ENCODE data around the gene CCDC50.

CCDC50 gene

DNA sequence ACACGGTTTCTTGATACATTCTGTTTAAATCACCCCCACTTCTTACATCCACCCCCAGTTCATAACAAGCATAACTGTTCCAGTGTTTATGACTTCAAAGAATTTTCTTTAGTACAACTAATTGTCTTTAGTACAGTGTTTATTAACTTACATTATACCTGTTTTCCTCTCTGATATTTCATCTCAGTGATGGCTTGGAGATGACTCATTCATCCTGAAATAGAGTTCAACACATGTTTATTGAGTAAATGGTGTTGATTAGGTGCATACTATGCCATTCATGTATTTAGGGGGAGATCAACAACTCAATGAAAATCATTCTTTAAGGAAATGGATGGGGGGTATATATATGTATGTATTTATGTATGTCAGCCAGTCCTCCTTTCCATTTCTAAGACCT is 22.8 kb downstream of the CCDC50 start:
- no peak for DNase-seq

DNA sequence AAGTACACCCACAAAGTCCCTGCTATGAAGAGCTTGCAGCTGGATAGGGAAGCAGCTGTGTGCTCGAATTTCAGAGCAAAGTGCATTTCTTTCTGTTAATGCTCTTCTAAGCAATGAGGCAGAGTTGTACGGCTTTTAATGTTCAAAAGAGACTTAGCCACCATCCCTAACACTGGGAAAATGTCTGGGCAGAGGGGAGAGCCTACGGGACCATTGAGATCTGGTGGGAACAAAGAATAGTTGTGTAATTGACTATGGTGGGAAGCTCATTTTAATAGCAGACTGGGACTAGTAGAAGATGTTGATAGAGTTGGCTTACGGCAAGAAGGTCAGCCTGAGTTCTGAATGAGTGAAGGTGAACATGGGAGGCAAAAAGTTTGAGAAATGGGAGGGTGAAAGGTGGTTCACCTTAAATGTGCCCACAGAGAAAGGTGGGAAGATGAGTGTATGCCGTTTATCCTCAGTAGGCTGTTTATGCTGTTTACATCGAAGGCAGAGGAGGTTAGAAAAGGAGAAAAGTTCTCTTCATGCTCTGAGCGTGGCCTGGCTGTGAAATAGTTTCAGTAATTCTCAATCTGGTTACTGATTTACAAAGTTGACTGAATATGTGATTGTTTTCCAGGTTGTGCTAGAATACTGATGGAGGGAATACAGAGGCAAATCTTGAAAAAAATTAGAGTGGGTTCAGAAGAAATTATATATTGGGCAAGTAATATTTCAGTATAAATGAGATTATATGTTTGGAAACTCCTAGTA is 24.0 kb downstream of the CCDC50 start:
- DNase-seq, result no peak

DNA sequence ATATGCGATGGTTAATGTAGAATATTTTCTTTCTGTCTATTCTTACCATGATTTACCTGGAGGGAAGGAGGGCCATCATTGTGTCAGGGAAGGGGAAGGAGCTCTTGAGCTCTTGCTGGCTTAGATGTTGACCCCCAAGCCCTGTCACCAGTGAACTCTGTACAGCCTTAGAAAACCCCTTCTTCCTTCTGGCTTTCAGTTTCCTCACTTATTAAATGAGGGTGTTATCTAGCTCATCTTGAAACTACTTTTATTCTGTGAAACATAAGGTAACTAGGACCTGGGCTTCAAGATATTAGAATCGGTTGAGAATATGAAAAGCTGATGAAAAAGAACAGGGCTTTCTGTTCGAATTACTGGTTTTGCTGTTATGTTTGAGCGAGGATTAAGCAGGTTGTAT is 26.2 kb downstream of the CCDC50 start:
- no peak for DNase-seq

DNA sequence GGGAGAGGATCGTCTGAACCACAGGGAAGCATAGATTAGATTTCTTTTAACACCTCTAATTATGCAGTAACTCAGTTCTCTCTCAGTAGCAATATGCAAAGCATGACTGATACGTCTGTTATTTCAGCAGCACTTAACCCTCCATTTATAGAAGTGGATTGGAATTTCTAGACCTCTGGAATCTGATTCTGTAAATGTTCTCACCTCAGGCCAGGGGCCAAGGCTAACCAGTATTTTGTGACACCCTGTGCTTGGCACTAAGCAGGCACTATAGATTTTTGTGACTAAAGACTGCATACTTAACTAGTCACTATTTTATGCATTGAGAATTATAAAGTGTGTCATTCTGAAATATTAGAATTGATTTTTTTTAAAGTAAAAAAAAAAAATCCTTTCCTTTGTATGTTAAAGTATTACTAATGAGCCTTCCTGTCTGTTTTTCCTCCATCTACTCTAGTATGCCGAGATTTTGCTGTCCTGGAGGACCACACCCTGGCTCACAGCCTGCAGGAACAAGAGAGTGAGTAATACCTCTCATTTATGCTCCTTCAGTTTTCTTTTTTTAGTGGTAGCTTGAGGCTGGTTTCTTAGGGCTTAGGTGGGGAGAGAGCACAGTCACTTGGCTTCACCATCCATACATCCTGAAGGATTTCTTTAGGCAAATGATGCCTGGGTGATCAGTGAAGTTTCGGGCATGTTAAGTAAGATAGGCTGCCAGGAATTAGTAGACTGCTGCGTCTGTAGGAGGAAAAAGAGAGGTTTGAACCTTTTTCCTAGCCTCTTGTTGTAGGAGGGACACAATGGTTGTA is 27.6 kb downstream of the CCDC50 start:
- DNase-seq, result no peak

DNA sequence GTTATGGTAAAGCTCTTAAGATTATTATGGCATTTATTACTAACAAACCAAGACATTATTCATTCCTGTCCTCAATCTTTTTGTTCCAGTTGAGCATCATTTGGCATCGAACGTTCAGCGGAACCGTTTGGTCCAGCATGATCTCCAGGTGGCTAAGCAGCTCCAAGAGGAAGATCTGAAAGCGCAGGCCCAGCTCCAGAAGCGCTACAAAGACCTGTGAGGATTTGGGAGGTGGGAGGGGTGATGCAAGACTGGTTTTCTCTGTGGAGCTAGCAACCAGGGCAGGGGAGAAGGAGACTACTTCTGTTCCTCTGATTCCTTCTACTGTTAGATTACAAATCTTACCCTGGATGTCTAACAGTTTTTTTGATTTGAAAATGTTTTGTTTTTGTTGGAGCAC is 28.7 kb downstream of the CCDC50 start:
- no peak for DNase-seq

GRCh38 chr3:191358929-191359328 is 29.7 kb downstream of the CCDC50 start:
- DNase-seq, result no peak

DNA sequence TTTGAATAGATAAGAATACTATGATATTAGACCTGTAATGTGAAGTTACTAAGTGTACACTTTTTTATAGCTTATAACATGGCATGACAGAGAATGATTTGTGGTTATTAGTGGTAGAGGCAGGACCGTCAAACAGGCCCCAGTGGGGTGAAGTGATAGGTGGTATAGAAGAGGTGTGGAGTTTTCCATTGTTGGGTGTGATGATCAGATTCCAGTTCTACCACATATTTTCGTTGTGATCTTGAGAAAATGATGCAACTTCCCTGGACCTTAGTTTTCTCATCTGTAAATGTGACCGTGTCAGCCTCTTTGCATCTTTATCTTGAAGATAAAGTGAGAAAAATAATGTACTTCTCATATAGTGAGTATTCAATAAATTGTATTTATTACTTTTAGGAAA is 31.4 kb downstream of the CCDC50 start:
- no peak for DNase-seq

DNA sequence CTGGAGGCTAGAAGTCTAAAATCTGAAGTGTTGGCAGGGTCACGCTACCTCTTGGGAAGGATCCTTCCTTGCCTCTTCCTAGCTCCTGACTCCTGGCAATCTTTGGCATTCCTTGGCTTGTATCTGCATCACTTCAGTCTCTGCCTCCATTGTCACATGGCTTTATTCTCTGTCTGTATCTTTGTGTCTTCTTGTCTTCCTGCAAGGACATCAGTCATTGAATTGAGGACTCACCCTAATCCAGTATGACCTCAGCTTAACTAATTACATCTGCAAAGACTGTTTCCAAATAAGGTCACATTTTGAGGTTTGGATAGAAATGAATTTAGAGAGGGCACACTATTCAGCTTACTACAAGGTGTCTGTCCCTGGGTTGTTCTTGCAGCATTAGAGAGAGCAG is 32.3 kb downstream of the CCDC50 start:
- DNase-seq, result no peak

DNA sequence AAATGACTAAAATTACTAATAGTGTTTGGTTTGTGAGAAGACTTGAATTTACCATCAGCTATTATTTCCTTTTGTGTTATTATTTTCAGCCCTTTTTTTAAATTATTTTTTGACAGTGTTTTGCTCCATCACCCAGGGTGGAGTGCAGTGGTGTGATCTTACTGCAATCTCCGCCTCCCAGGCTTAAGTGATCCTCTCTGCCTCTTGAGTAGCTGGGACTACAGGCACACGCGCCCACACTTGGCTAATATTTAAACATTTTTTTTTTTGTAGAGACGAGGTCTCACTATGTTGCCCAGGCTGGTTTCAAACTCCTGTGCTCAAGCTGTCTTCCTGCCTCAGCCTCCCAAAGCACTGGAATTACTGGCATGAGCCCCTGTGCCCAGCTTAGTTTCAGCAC is 32.8 kb downstream of the CCDC50 start:
- DNase-seq, result no peak

- no peak for DNase-seq
Observed at GRCh38 chr3:191362524-191363090, 33.4 kb downstream of the CCDC50 start.

DNA sequence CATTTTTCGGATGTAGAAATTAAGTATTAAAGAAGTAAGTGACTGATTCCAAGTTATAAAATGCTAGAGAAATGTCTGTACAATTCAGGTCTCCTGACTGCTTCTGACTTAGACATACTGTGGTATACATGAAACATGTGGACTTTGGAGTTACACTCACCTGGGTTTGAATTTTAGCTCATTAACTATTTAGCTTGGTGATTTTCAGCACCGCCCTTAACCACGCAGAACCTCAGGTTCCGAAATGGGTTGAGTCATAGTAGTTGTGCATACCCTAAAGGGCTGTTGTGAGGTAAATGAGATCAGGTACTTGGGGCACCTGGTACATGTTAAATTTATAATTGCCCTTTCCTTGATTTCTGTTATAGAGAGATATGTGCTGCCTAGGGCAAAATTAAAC is 34.0 kb downstream of the CCDC50 start:
- no peak for DNase-seq

GRCh38 chr3:191366675-191367074 is 37.5 kb downstream of the CCDC50 start:
- DNase-seq, result no peak

- no peak for DNase-seq
Observed at GRCh38 chr3:191368755-191369615, 39.8 kb downstream of the CCDC50 start.

- DNase-seq, result no peak
Observed at GRCh38 chr3:191369616-191370010, 40.4 kb downstream of the CCDC50 start.

- peak; percentile 30 for DNase-seq
Observed at GRCh38 chr3:191372122-191372521, 42.9 kb downstream of the CCDC50 start.

GRCh38 chr3:191373327-191373726 is 44.1 kb downstream of the CCDC50 start:
- DNase-seq, result no peak

- DNase-seq, result no peak
Observed at GRCh38 chr3:191376516-191377141, 47.4 kb downstream of the CCDC50 start.

DNA sequence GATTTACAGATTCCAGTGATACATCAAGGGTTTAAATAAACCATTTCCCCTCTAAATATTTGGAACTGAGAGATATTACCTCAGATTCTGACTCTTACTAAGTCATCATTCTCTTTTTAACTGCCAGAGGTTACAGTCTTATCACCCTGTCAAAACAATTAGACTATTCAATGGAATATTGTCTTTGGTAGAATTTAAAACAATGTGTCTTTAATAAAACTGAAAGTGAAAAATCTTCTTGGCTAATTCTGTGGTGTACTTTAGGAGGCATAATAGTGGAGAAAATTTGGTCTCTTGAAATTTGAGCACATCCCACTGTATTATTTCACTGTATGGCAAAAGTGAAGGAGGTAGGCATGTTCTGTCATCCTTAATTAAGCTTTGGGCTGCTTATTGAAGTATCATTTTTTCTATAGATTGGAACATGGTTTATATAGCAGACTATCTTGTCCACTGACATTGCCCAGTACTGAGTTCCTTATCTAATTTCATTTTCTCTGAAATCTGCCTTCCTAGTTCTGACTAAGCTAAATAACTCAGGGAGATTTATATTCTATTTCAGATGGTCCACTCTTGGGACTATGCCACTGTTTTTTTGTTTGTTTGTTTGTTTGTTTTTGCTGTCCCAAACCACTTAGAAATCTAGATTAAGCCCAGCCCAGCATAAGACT is 49.1 kb downstream of the CCDC50 start:
- no peak for DNase-seq

DNA sequence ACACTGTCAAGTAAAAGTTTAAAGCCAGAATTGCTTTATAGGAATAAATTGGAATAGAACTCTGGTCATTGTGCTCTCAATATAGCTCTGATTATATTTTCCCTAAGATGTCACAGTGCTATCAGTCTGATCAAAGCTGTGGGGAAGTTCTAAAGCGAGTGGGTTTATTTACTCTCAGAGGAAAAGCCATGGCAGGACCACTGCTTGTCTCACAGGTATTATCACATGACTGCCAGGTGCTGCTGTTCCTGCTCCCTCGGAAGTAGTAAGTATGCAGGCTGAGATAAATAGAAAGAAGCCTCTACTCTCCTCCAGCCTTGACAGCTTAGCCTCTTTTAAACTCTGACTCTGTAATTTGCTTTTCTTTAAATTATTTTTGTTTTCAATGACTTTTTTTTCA is 50.3 kb downstream of the CCDC50 start:
- no peak for DNase-seq

DNA sequence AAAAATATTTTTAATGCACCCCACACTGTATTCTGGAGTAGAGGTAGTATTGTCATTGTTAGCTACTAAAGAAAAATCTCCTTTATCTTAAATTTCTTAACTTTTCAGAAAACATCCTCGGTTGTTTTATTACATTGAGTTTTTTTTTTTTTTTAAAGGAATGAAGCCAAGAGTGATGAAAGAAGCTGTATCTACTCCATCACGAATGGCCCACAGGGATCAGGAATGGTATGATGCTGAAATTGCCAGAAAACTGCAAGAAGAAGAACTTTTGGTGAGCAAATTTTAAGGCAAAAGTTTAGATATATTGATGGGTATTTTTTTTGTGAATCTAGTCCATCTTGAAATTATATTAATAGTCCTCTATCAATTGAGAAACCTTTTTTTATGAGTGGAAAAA is 50.8 kb downstream of the CCDC50 start:
- DNase-seq, result no peak

- DNase-seq, result no peak
Observed at GRCh38 chr3:191381303-191381702, 52.1 kb downstream of the CCDC50 start.

DNA sequence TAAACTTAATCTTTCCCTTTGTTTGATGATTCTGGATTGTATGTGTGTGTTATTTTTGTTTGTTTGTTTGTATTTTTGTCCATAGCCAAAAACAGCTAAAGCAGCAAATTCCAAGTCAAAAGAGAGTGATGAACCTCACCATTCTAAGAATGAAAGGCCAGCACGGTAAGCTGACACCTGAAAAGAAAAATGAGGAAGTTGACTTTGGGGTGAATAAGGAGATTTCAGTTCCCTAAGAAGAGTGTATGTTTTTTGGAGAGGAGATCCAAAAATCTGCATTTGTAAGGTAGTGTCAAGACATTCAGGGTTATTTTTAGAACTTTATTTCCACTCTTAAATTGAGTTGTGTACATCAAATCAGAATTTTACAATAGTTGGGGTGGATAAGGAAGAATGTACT is 53.5 kb downstream of the CCDC50 start:
- DNase-seq, result peak; percentile 19
